ENCODE data around the gene DNAH12. TPM values are rescaled to one million over a fixed set of nuclear protein-coding genes. Genes with fewer than 3 reads are reported as not detected.
"Not testable (repeated sequence)": the region's sequence is repeated elsewhere in the genome, so short reads cannot be mapped to it uniquely, and the experiment has no call there.

The DNAH12 gene
- total and polyA plus RNA-seq, 2 experiments from 2014 or later = not detected

DNA sequence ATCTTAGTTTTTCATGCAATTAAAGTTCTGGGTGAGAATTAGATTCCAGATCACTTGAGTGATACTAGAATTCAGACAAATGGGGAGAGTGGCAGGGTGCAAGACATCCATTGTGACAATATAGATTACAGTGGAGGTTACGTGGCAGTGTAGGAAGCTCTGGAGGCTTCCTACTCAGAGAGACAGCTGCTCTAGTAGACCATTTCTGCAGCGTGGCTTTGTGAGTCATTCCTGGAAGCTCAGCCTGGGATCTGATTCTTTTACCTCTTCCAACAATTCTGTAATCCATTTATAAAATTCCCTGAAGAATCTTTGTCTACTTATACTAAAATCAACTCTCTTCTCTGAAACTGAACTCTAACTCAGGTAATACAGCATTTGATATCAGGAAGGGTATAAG lies 161.2 kb downstream of the DNAH12 start (continued):
- TF ChIP-seq, protein P1, sequence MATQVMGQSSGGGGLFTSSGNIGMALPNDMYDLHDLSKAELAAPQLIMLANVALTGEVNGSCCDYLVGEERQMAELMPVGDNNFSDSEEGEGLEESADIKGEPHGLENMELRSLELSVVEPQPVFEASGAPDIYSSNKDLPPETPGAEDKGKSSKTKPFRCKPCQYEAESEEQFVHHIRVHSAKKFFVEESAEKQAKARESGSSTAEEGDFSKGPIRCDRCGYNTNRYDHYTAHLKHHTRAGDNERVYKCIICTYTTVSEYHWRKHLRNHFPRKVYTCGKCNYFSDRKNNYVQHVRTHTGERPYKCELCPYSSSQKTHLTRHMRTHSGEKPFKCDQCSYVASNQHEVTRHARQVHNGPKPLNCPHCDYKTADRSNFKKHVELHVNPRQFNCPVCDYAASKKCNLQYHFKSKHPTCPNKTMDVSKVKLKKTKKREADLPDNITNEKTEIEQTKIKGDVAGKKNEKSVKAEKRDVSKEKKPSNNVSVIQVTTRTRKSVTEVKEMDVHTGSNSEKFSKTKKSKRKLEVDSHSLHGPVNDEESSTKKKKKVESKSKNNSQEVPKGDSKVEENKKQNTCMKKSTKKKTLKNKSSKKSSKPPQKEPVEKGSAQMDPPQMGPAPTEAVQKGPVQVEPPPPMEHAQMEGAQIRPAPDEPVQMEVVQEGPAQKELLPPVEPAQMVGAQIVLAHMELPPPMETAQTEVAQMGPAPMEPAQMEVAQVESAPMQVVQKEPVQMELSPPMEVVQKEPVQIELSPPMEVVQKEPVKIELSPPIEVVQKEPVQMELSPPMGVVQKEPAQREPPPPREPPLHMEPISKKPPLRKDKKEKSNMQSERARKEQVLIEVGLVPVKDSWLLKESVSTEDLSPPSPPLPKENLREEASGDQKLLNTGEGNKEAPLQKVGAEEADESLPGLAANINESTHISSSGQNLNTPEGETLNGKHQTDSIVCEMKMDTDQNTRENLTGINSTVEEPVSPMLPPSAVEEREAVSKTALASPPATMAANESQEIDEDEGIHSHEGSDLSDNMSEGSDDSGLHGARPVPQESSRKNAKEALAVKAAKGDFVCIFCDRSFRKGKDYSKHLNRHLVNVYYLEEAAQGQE (IDR thresholded peaks at IDR 0.05; ENCODE audit: unreplicated experiment) = no peak

DNA sequence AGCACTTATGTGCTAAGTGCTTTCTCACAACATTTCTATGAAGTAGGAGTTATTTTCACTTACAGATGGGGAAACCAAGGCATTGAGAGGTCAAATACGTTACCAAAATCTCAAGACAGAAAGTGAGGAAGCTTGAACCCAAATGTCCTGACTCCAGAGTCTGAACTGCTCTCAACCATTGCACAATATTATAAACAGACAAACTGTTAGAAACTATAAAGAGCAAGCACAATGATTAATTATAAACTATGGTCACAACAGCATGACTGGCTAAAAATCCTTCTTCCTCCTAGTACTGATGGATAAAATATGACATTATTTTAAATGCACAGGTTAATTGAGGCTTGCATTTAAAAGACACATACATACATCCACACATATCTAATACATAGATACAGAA lies 173.8 kb downstream of the DNAH12 start:
- Histone ChIP-seq H3K4me3 (no peak overlapping the region), H3K9me2 (ENCODE audit: insufficient read depth) (no peaks in the 10 kb centered on the region), H3K4me1 (ENCODE audit: insufficient read depth) (no peaks in the 10 kb centered on the region), H2AFZ (no peak overlapping the region), H3K36me3 (ENCODE audit: insufficient read depth) (no peaks in the 10 kb centered on the region), H3K27me3 (ENCODE audit: insufficient read depth) (no peaks in the 10 kb centered on the region), H3F3A (replicated peaks; ENCODE audit: low read depth) (no peaks in the 10 kb centered on the region), H3K4me2 (no peak overlapping the region), H4K20me1 (replicated peaks; ENCODE audit: insufficient read depth) (no peaks in the 10 kb centered on the region), H3K79me2 (replicated peaks; ENCODE audit: insufficient read depth) (no peaks in the 10 kb centered on the region), H3K27ac (ENCODE audit: low read depth) (no peak overlapping the region)
- H3K4me1 Mint-ChIP-seq = peaks cover 3% of the 10 kb centered on the region; the same call in 2 of the 3 replicates
- peaks cover 8% of the 10 kb centered on the region; the same call in 2 of the 3 replicates for H3K9me3 Mint-ChIP-seq
- H3K36me3 Mint-ChIP-seq (ENCODE audit: low read depth) = no peaks in the 10 kb centered on the region; the same call in 2 of the 3 replicates
- no peaks in the 10 kb centered on the region for H3K27me3 Mint-ChIP-seq (ENCODE audit: insufficient read depth, low read depth, poor library complexity)
- TF ChIP-seq, protein P2, sequence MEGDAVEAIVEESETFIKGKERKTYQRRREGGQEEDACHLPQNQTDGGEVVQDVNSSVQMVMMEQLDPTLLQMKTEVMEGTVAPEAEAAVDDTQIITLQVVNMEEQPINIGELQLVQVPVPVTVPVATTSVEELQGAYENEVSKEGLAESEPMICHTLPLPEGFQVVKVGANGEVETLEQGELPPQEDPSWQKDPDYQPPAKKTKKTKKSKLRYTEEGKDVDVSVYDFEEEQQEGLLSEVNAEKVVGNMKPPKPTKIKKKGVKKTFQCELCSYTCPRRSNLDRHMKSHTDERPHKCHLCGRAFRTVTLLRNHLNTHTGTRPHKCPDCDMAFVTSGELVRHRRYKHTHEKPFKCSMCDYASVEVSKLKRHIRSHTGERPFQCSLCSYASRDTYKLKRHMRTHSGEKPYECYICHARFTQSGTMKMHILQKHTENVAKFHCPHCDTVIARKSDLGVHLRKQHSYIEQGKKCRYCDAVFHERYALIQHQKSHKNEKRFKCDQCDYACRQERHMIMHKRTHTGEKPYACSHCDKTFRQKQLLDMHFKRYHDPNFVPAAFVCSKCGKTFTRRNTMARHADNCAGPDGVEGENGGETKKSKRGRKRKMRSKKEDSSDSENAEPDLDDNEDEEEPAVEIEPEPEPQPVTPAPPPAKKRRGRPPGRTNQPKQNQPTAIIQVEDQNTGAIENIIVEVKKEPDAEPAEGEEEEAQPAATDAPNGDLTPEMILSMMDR (conservative IDR thresholded peaks at IDR 0.05; ENCODE audit: low read depth in 2 of 2) = no peak
- TF ChIP-seq ZNF114 (CRISPR knock-in tag; IDR thresholded peaks at IDR 0.05) = no peak
- TF ChIP-seq, protein P1 (IDR thresholded peaks at IDR 0.05; ENCODE audit: unreplicated experiment) = no peak
- no peak for DNase-seq (ENCODE audit: low spot score)
- H3K27ac Mint-ChIP-seq = no peak overlapping the region
- H3K4me3 Mint-ChIP-seq = no peak overlapping the region
- ATAC-seq = no peak

DNA sequence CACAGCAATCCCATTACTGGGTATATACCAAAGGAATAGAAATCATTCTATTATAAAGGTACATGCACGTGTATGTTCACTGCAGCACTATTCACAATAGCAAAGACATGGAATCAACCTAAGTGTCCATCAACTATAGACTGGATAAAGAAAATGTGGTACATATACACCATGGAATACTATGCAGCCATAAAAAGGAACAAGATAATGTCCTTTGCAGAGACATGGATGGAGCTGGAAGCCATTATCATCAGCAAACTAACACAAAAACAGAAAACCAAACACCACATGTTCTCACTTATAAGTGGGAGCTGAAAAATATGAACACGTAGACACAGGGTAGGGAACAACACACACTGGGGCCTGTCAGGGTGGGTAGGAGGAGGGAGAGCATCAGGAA lies 179.1 kb downstream of the DNAH12 start:
- not testable (repeated sequence) for H2AFZ ChIP-seq; H3K27ac ChIP-seq (ENCODE audit: low read depth); ATAC-seq; H3K36me3 ChIP-seq (ENCODE audit: insufficient read depth); DNase-seq (ENCODE audit: low spot score); H3K4me2 ChIP-seq; H3K4me3 ChIP-seq; H3K36me3 Mint-ChIP-seq (ENCODE audit: low read depth); H3K9me2 ChIP-seq (ENCODE audit: insufficient read depth); H4K20me1 ChIP-seq (replicated peaks; ENCODE audit: insufficient read depth); H3K4me1 Mint-ChIP-seq; H3K9me3 Mint-ChIP-seq; H3K27me3 Mint-ChIP-seq (ENCODE audit: insufficient read depth, low read depth, poor library complexity); H3F3A ChIP-seq (replicated peaks; ENCODE audit: low read depth); H3K27ac Mint-ChIP-seq; H3K27me3 ChIP-seq (ENCODE audit: insufficient read depth); H3K4me1 ChIP-seq (ENCODE audit: insufficient read depth); H3K79me2 ChIP-seq (replicated peaks; ENCODE audit: insufficient read depth); H3K4me3 Mint-ChIP-seq

DNA sequence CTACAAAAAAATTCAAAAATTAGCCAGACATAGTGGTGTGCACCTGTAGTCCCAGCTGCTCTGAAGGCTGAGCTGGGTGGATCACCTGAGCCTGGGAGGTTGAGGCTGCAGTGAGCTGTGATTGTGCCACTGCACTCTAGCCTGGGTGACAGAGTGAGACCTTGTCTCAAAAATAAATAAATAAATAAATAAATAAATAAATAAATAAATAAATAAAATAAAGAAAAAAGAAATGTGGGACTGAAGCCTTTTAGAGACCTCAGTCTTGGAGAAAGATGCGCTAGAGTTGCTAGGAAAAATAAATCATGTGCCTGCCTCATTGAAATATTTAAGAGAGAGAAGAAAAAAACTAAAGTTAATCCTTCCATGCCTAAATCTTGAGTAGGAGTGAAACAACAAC lies 187.9 kb downstream of the DNAH12 start:
- not testable (repeated sequence) for H3K27me3 ChIP-seq (ENCODE audit: insufficient read depth); H3F3A ChIP-seq (replicated peaks; ENCODE audit: low read depth); H3K4me2 ChIP-seq; H3K27me3 Mint-ChIP-seq (ENCODE audit: insufficient read depth, low read depth, poor library complexity); H3K4me1 Mint-ChIP-seq; H4K20me1 ChIP-seq (replicated peaks; ENCODE audit: insufficient read depth); H3K27ac Mint-ChIP-seq; H3K4me1 ChIP-seq (ENCODE audit: insufficient read depth); H3K36me3 ChIP-seq (ENCODE audit: insufficient read depth); ATAC-seq; H3K36me3 Mint-ChIP-seq (ENCODE audit: low read depth); H3K79me2 ChIP-seq (replicated peaks; ENCODE audit: insufficient read depth); H3K9me2 ChIP-seq (ENCODE audit: insufficient read depth); H3K4me3 ChIP-seq; H3K4me3 Mint-ChIP-seq; H3K27ac ChIP-seq (ENCODE audit: low read depth); H3K9me3 Mint-ChIP-seq; DNase-seq (ENCODE audit: low spot score); H2AFZ ChIP-seq

All from GM23338 (cell line).